Cerebellar nuclear complex (tissue), 1 donor: ENCODE data around the gene DNAH2.

Experiments used
- DNase-seq, 2 experiments: peaks; one replicate each; lab custom pipeline; 2025; lab: John Stamatoyannopoulos, UW

Gene DNAH2

DNA sequence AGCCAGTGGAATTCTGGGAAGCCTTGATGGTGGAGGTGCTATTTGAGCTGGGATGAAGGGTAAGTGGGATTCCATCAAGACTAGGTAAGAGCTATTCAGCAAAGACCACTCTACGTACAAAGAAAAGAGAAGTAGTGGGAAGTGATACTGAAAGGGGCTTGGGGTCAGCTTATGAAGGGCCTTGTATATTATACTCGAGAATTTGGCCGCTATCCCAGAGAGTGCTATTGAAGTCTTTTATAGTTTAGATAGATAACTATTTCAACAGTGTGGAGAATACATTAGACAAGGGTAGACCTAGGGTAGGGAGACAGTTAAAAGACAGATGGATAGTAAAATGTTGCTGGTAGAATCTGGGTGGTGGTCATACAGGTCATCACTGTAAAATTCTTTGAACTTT, 10.3 kb downstream of the DNAH2 start:
- DNase-seq: no peak

DNA sequence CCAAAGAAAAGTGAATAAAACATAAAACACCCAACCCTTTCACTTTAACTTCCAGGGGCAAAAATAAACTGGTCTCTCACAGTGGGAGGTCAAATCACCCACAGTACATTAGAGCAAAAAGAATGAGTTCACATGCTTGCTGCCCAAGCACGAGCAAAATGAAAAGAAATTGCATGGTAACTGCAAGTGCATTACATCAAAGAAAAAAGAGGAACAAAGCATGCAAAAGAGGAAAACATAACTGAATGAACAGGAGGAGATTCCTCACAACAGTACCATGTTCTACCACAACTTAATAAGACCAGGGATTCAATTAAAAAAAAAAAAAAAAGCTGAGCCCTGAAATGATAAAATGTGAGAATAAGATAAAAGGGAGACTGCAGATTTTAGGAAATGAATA, 12.3 kb downstream of the DNAH2 start:
- DNase-seq: no peak

DNA sequence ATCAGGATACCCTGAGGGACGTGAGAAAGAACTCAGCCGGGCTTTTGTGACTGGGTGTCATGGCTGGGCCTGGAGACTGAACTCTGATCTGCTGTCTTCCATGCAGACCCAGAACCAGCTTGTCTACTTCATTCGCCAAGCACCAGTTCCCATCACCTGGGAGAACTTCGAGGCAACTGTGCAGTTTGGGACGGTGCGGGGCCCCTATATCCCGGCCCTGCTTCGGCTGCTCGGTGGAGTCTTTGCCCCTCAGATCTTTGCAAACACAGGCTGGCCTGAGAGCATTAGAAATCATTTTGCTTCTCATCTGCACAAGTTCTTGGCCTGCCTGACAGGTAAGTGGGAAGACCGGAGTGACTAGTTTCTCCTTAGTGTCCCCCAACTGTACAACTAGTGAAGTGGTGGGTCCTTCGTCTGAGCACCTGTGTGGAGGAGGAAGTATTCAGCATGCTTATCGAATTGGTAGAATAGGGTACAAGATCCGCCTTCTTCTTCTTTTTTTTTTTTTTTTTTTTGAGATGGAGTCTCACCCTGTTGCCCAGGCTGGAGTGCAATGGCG, 15.5 kb downstream of the DNAH2 start:
- DNase-seq: no peak

DNA sequence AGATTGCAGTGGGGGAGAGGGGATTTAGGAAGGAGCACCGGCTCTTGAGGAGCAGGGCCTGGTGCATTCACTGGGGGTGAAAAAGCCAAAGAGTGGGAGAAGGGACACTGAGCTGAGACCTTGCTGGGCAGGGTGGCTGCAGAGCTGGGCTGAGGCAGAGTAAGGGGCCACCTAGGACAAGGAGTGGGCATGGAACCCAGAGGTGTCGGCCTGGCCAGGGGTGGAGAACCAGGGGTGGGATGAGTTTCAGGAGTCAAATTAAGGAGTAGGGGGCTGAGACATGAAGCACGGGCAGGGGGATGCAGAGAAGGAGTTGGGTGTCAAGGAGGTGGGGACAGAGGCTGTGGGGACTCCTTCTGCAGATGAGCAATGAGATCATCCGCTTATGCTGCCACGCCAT, 20.1 kb downstream of the DNAH2 start:
- DNase-seq: no peak

DNA sequence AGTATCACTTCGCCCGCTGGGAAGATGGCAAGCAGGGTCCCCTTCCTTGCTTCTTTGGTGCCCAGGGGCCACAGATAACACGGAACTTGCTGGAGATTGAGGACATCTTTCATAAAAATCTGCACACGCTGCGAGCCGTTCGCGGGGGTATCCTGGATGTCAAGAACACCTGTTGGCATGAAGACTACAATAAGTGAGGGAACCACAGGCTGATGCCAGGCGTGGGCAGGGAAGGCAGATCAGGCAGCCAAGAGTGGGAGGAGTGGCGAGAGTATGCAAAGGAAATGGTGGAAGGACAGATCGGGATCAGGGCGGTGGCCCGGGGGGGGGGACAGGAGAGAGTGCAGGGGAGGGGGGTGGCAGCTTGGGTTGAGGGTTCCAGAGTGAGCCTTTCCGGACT, 22.2 kb downstream of the DNAH2 start:
- no peak for DNase-seq

DNA sequence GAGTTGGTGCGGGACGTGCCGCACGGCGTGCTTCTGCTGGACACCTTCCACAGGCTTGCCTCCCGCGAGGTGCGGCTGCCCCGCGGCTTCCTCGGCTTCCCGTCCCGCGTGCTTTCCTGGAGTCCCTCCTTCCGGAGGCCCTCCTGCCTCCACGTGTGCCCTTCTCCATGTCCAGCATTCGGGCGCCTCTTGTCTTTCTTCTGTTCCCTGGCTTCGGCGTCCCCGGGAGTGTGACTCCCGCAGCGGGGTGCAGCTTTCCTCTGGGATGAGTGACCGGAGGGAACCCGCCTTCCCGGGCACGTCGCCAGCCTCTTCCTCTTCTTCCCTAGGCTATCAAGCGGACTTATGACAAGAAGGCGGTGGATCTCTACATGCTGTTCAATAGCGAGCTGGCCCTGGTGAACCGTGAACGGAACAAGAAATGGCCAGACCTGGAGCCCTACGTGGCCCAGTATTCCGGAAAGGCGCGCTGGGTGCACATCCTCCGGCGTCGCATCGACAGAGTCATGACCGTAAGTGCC, 23.0 kb downstream of the DNAH2 start:
- DNase-seq: no peak

DNA sequence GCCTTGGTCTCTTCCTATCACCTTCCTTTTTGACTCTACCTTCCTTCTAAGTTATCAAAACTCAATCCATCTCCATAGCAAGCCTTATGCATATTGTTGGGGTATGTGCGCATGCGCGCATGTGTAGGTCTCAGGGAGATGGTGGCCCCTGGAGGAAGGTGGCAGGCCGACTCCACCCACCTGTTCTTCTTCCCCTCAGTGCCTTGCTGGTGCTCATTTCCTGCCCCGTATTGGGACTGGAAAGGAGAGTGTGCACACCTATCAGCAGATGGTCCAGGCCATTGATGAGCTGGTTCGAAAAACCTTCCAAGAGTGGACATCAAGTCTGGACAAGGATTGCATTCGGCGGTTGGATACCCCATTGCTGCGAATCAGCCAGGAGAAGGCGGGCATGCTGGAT, 25.2 kb downstream of the DNAH2 start:
- no peak for DNase-seq

DNA sequence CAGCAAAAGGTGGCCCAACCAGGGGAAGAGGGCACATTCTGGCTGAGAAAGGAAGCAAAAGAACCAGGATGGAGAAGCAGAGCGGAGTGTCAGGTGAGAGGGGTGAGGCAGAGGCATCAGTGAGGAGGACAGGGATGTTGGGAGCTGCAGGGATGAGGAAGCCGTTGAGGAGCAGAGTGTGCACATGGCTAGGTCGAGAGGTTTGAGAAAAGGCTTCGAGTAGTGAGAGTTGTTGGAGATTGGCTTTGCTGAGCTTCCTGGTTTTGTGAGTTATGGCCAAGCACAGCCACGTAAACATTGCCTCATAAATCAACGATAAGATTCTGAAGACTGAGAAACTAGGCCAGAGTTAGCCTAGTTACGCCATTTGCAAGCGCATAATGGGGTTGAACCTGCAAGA, 26.9 kb downstream of the DNAH2 start:
- no peak for DNase-seq

DNA sequence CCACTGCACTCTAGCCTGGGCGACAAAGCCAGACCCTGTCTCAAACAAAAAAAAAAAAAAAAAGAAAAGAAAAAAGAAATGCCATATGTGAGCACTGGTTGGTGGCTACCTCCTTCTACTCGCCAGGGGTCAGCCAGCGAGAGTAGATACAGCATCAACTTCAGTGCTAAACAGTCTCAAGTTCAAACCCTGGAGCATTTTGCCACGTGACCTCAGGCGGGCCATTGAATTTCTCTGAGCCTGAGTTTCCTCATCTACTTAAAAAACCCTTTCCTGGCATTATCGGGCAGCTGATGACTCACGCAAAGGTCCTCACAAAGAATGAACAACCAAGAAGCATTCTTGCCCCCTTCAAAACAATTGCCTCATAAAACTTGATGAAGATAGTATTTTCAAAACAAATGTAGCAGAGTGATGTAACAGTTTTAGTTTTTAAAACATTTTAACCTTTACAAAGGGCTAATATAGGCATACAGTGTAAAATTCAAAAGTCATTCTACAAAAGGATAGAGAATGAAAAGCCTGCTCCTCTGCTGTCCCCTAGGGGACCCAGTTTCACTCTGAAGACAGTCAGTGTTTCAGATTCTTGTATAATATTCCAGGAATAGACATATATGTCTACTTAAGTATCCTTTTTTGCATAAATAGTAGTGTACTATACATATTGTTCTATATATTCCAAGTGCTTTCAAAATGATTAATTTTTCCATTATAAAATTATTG, 28.4 kb downstream of the DNAH2 start:
- no peak for DNase-seq

DNA sequence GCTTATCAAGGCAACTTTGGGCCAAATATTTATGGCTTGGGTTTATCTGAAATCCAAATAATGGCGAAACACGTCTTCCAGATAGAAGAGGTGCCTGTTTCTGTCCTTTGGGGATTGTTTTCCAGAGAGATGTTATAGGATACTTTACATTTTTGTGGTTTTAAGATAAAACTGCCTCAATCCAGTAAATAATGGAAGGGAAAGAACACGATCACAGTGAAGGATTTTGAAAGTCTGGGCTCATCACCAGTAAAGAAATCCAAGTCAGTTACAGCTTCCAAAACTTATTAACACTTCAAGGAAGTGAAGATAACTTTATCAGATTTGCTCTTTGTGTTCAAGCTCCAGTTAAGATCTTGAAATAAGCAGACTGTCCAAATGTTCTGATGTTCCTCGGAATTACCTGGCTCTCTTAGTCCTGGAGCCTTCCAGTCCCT, 30.1 kb downstream of the DNAH2 start:
- DNase-seq: no peak

DNA sequence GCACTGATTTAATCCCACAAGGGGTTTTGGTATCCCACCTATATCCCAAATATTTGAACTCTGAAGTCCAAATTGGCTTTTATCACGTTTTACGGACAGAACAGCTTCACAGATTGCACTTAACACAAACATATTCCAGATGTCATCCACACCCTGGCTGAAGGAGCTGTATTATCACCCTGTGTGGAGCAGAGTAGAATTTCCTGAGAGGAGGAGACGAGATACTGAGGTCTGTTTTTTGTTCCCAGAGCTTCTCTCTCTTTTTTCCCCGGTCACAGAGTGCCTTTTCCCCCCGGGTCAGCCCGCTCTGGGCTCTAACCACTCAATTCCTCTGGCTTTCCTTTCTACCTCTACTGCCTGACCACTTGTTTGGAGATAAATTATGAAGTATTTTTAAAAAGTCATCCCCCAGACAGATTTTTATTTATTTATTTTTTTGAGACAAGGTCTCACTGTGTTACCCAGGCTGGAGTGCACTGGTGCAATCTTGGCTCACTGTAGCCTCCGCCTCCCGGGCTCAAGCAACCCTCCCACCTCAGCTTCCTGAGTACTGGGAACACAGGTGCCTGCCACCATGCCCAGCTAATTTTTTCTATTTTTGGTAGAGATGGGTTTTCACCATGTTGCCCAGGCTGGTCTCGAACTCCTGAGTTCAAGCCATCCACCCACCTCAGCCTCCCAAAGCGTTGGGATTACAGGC, 30.7 kb downstream of the DNAH2 start:
- DNase-seq: no peak

DNA sequence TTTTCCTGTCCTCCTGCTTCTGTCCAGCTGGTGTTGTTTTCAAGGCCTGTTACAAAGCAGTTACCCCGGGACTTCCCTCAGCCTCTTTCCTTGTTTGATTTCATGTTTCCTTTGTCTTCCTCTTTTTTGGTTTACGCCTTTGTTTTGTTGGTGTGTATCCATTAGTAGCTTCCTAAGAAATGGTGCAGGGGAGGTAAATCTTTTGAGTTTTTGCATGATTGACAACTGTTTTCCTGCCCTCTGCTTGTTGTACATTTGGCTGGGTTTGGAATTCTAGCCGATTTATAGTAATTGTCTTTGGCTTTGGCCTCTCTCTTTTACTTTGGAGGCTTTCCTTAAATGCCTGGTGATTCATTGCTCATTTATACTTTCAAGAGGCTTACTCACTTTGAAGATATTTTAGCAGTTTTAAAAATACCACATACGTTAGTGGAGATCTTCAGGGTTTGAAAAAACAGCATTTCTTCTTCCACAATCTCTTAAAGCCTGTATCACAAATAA, 32.8 kb downstream of the DNAH2 start:
- no peak for DNase-seq

DNA sequence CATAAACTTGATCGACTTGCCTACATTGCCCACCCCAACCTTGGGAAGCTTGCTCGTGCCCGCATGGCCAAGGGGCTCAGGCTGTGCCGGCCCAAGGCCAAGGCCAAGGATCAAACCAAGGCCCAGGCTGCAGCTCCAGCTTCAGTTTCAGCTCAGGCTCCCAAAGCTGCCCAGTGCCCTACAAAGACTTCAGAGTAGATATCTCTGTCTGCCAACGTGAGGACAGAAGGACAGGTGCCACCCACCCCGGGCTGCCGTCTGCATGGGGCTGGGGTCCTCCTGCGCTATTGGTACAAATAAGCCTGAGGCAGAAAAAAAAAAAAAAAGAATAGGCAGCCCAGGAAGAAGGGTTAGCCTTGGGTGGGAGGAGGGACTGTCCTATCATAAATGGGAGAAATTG, 37.1 kb downstream of the DNAH2 start:
- no peak for DNase-seq

DNA sequence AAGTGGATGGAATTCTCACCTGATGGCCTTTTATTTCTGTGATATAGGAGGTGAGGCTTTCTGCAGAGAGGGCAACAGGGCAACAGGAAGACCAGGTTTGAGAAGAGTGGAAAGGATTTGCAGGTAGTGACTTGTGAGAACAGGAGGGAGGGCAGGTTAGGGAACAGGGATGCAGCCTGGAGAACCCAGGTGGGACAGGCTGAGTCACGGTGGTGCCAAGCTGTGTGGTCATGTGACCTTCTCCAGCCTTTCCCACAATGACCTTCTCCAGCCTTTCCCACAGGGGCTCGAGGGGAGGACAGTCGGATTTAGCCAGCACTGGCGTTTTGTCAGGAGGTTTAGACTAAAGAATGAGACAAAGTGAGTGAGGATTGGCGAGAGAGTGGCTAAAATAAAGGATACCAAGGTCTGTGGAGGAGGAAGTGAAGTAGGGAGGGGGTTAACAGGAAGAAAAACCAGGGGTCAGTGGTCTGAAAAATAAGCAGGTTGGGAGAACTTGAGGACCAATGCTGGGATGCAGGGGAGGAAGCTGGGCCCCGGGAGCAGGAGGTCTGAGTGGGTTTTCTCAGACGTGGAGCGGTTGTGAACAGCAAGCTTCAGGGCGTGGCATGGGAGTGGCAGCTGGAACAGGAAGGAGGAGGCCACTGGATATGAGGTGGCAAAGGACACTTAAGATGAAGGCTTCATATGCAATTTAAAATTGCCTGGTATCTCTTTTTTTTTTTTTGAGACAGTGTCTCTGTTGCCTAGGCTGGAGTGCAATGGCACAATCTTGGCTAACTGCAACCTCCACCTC, 37.7 kb downstream of the DNAH2 start:
- DNase-seq: no peak

DNA sequence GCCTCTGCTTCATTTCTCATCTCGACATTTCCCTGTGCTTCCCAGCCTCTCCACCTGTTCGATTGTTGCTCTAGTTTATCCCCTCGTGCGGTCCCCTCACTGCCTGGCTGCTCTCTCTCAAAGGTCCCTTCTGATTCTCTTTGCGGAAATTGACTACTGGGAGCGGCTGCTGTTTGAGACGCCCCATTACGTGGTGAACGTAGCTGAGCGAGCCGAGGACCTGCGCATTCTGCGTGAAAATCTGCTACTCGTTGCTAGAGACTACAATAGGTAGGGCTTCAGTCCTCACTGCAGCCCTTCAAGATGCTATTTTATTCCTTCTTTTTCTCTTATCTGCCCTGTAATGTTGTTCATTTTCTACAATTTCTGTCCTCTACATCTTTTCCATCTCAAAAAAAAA, 39.4 kb downstream of the DNAH2 start:
- no peak for DNase-seq

DNA sequence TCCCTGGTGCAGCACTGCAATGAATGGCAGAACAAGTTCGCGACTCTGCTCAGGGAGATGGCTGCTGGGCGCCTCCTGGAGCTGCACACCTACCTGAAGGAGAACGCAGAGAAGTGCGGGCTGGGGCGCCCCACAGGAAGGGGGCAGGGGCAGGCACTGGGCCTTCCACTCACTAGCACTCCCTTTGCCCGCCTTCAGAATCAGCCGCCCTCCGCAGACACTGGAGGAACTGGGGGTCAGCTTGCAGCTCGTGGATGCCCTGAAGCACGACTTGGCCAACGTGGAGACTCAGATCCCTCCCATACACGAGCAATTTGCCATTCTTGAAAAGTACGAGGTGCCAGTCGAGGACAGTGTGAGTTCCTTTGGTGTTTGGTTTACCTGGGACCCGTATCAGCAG, 46.4 kb downstream of the DNAH2 start:
- DNase-seq: no peak

DNA sequence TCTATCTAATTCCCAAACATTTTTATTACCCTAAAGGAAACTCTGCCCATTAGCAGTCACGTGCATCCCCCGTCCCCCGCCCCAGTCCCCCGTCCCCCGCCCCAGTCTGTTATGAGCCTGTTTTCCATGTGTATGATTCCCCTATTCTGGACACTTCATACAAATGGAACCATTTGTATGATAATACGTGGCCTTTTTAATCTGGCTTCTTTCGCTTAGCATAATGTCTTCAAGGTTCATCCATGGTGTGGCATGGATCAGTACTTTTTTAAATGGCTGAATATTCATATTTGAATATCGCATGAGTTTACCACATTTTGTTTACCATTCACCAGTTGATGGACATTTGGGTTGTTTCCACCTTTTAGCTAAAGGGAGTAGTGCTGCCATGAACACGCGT, 49.5 kb downstream of the DNAH2 start:
- no peak for DNase-seq

DNA sequence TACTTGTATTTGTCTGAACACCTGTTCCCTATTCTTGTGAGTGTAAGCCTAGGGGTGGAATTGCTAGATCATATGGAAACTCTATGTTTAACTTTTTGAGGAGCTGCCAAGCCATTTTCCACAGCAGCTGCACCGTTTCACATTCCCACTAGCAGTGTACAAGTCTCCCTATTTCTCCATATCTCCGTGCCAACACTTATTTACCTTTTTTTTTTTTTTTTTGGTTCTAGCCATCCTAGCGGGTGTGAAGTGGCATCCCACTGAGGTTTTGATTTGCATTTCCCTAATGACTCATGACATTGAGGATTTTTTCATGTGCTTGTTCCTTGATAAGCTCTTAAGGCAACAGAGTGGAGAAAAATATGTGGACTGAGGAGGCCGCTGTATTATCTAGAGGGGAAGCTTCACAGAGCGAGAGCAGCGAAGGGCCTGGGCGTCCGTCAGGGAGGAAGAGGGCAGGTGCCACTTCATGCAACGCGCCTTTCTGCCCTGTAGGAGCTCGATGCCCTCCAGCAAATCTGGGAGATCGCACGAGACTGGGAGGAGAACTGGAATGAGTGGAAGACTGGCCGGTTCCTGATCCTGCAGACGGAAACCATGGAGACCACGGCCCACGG, 50.0 kb downstream of the DNAH2 start:
- no peak for DNase-seq

DNA sequence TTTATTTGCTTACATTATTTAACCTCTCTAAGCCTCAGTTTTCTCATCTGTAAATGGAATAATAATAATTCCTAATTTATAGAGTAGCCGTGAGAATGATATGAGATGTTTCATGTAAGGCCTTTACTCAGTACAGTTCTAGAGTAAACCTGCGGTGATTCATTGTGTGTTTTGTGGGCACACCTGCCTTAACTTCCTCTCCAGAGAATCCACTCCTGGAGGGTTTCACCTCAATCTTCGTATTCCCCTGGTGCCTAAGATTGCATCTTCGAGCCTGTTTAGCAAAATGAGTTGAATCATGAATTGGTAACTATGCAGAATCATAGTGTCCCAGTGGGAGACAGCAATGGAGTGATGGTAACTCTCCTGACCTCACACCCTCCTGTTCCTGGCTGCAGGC, 52.3 kb downstream of the DNAH2 start:
- no peak for DNase-seq

DNA sequence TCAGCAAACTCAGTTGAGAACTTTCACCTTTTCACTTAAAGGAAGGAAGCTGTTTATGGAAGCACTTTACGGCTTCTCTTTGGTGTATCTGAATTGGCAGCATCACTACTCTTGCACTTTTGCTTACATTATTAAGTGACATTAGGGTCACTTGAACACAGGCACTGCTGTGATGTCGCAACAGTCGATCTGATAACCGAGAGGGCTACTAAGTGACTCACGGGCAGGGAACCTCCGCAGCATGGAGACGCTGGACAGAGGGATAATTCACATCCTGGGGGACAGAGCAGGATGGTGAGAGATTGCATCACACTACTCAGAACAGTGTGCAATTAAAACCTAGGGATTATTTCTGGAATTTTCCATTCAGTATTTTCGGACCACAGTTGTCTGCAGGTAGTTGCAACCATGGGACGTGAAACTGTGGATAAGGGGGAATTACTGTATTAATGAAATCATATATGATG, 56.5 kb downstream of the DNAH2 start:
- no peak for DNase-seq

DNA sequence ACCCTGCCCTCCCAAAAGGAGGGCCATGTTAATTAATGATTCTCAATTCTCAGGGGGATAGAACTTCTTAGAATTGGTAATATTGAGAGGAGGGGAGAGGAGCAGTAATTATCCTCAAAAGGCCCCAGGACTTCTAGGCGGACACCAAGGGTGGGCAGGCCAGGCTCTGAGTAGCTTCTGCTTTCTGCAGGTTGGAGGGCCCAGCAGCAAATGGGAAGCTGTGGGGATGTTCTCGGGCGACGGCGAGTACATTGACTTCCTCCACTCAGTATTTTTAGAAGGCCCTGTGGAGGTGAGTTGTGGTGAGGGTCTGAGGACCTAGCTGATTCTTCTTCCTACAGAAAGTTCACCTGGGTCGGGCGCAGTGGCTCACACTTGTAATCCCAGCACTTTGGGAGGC, 57.5 kb downstream of the DNAH2 start:
- DNase-seq: no peak

DNA sequence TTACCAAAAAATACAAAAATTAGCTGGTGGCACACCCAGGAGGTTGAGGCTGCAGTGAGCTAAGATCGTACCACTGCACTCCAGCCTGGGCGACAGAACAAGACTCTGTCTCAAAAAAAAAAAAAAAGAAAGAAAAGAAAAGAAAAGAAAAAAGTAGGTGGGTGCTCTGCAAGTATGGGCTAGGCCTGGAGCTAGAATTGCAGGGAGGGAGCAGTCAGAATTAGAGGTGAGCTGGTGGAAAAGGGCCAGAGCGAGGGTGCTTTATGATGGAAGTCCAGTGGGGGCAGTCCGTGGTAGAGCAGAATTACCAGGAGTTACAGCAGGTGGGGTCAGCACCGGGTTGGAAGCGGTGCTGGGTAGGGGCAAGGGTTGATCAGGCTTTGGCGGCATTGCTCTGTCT, 59.5 kb downstream of the DNAH2 start:
- no peak for DNase-seq
